HG03060 (cell line): ENCODE results near the gene RAD51B.

ENCODE experiments used
- ATAC-seq: cut with Tn5 transposase; IDR thresholded peaks from one replicate; pipeline ENCODE4 v1.9.1; 2021; ENCODE audit warnings: low read depth, moderate number of reproducible peaks; ENCODE audit not compliant: unreplicated experiment

The RAD51B gene

GRCh38 chr14:68390741-68391140 is 571.2 kb downstream of the RAD51B start:
- no peak for ATAC-seq

- no peak for ATAC-seq
Observed at GRCh38 chr14:68391311-68392014, 571.9 kb downstream of the RAD51B start.

- ATAC-seq, result no peak
Observed at GRCh38 chr14:68392393-68393141, 573.0 kb downstream of the RAD51B start.

GRCh38 chr14:68393259-68393658 is 573.7 kb downstream of the RAD51B start:
- no peak for ATAC-seq

- no peak for ATAC-seq
Observed at GRCh38 chr14:68394118-68394763, 574.7 kb downstream of the RAD51B start.

GRCh38 chr14:68394764-68395143 is 575.2 kb downstream of the RAD51B start:
- ATAC-seq, result no peak

- no peak for ATAC-seq
Observed at GRCh38 chr14:68395604-68396003, 576.0 kb downstream of the RAD51B start.

- ATAC-seq, result no peak
Observed at GRCh38 chr14:68396461-68396860, 576.9 kb downstream of the RAD51B start.

- ATAC-seq, result no peak
Observed at GRCh38 chr14:68397371-68397811, 577.8 kb downstream of the RAD51B start.

GRCh38 chr14:68397822-68398221 is 578.2 kb downstream of the RAD51B start:
- no peak for ATAC-seq

- no peak for ATAC-seq
Observed at GRCh38 chr14:68398370-68398769, 578.8 kb downstream of the RAD51B start.

- ATAC-seq, result no peak
Observed at GRCh38 chr14:68399971-68400370, 580.4 kb downstream of the RAD51B start.

GRCh38 chr14:68401317-68401716 is 581.7 kb downstream of the RAD51B start:
- no peak for ATAC-seq

- ATAC-seq, result peak; percentile 69
Observed at GRCh38 chr14:68401855-68402254, 582.3 kb downstream of the RAD51B start.

- no peak for ATAC-seq
Observed at GRCh38 chr14:68402525-68403101, 583.0 kb downstream of the RAD51B start.

GRCh38 chr14:68403191-68404145 is 583.9 kb downstream of the RAD51B start:
- no peak for ATAC-seq

GRCh38 chr14:68404146-68404527 is 584.6 kb downstream of the RAD51B start:
- no peak for ATAC-seq

- no peak for ATAC-seq
Observed at GRCh38 chr14:68404652-68405183, 585.1 kb downstream of the RAD51B start.

GRCh38 chr14:68405961-68406360 is 586.4 kb downstream of the RAD51B start:
- no peak for ATAC-seq

- ATAC-seq, result no peak
Observed at GRCh38 chr14:68407285-68407684, 587.7 kb downstream of the RAD51B start.
